AG09319 (cell line): ENCODE results near the gene SLIT1.
A peak's percentile ranks its signal among the peaks of the same experiment; 100 is the strongest.

Experiments used
- DNase-seq: peaks from one replicate; pipeline ENCODE4 v3.0.0-alpha.2; 2010; ENCODE audit warnings: low read depth; ENCODE audit errors: extremely low read depth
- TF ChIP-seq, protein P1 (sequence below): IDR thresholded peaks from 2 replicates; pipeline ENCODE4 v1.5.1; 2011; ENCODE audit warnings: low read depth, mild to moderate bottlenecking, inconsistent platforms, low read length, moderate library complexity

SLIT1 gene

DNA sequence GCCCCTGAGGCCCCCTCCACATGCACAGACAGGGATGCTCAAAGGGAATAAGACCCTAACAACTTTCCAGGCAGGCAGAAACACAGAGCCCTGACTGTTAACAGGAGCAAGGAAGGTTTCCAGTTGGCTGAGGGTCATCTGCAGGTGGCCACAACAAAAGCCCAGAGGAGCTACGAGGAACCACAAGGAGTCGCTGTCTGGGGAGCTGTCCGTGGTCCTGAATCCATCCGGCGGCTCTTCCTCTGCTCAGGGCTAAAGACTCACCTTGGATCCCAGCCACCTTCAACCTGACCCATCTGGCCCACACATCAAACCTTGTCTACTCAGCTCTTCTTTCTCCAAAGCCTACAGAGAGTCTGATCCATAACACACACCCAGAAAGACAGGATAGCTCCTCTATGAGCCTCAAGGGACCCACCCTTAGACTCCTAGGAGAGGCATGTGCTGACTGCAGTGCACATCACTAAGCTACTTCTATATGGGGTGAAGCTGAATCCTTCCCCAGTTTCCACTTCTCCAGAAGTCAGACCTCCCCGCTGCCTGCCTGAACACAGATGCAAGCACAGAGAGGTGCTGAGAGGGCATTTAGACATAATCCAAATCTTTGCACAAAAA, 104.0 kb downstream of the SLIT1 start:
- peak; percentile 15 for DNase-seq

DNA sequence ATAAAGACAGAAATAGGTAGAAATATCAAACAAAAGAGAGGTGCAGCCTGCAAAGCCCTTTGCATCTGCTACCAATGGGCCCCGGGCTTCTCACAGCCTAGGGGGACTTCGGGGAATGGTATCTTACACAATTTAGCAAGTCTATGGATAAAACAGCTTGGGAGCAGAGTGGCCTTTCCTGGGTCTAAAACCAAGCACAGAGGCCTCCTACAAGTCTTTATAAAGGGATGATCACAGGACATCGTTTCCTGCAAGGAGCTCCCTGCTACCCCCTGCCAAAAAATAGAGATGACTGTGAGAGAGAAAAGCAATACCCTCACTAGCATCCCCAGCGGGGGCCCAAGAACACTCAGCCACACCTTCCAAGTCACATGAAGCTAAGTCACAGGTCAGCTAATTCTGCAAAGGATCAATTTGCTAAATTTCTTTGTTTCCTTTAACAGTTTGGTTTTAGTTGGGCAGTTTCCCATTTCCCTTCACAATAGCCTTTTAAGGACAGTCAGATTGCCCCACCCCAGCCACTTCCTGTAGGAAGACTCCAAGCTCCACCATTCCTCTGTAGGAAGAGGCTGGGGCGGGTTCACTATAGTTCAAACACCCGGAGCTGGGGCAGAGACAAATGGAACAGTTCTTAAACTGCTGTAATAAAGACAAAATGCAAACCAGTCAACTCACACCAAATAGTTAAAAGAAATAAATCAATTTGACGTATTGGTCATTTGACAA, 105.5 kb downstream of the SLIT1 start:
- no peak for DNase-seq
- TF ChIP-seq, protein P1, sequence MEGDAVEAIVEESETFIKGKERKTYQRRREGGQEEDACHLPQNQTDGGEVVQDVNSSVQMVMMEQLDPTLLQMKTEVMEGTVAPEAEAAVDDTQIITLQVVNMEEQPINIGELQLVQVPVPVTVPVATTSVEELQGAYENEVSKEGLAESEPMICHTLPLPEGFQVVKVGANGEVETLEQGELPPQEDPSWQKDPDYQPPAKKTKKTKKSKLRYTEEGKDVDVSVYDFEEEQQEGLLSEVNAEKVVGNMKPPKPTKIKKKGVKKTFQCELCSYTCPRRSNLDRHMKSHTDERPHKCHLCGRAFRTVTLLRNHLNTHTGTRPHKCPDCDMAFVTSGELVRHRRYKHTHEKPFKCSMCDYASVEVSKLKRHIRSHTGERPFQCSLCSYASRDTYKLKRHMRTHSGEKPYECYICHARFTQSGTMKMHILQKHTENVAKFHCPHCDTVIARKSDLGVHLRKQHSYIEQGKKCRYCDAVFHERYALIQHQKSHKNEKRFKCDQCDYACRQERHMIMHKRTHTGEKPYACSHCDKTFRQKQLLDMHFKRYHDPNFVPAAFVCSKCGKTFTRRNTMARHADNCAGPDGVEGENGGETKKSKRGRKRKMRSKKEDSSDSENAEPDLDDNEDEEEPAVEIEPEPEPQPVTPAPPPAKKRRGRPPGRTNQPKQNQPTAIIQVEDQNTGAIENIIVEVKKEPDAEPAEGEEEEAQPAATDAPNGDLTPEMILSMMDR, result no peak

More for the DNA sequence above, 104.0 kb downstream of the SLIT1 start:
- TF ChIP-seq, protein P1, result peak; percentile 87

DNA sequence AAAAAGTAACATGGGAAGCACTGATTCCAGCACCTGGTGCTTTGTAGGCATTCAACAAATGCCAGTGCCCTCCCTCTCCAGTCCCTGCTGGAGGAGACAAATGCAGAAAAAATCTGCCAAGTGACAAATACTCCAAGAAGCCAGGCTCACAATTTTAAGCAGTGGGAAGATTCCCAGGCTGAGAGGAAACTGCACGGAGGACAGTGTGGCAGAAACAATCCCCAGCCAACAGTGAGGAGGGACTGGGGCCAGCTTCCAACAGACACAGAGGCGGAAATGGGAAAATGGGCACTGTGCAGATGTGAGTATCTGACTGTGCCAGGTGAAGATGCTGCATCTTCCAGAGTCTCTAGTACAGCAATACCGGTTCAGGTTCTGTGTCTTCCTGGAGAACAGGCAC, 106.3 kb downstream of the SLIT1 start:
- TF ChIP-seq, protein P1, result no peak
- no peak for DNase-seq

DNA sequence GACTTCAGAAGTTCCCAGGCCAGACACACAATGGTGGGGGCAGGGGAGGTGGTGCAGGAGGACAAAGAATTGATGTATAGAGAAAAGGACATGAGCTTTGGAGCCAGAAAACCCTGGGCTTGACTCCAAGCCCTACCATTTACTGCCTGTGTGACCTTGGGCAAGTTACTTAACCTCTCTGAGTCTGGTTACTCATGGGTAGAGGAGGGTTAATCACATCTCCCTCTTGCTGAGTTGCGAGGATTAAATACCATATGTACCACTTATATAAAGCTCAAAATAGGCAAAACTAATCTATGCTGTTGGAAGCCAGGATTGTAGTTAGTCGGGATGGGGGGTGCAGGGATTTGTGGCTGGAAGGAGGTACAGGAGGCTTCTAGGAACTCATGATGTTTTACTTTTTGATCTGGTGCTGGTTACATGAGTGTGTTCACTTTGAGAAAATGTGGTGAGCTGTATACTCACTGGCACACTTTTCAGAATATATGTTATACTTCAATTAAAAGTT, 106.8 kb downstream of the SLIT1 start:
- no peak for DNase-seq
- TF ChIP-seq, protein P1, result no peak

DNA sequence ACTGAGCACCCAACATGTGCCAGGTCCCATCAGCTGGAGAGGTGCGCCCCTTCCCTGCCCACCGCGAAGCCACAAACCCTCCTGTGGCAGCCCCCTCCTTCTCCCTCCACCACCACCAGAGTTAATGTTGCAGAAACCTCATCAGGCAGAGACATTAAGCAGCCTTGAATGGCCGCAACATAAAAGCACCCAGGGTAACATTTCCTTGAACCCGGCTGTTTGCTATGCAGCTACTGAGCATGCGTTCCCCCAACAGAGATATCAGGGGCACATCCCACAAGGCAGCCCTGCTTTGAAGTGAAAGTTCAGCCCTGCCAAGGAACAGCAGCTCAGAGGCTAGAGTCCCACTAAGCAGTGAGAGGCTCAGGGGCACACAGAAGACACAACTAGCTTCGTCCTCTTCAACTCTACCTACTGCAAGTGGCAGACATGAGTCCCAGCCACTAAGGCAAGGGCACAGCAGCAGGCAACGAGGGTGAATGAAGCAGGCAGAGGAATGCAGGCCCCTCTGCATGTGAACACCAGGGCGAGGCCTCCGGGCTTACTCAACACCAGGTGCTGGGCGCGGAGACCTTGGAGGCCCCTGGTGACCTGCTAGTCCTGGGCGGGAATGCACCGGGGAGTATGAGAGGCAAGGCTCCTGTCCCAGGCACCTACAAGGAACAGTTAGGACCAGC, 107.4 kb downstream of the SLIT1 start:
- DNase-seq, result no peak
- TF ChIP-seq, protein P1, result no peak

DNA sequence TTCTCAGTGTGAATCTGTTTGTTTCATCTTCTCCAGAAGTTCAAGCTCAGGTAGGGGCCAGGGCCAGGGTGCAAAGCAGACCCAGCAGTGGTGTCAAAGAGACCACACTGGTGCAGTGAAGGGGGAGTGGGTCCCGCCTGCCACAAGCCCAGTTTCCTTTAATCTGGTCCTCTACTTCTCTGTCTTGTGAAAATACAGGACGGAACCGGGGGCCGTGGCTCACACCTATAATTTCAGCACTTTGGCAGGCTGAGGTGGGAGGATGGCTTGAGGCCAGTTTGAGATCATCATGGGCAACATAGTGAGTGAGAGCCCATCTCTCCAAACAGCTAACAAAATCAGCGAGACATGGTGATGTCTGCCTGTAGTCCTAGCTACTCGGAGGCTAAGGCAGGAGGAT, 109.0 kb downstream of the SLIT1 start:
- TF ChIP-seq, protein P1, result no peak
- DNase-seq, result no peak
